ENCODE results near the gene HAPLN3. TPM values are rescaled to one million over a fixed set of nuclear protein-coding genes. Genes with fewer than 3 reads are reported as not detected.

The HAPLN3 gene
- total and polyA plus RNA-seq, 10 of the 15 experiments (the other 5 are each of a cell fraction or from before 2014, with no cell fraction given) = 0.20 to 5.0 (median 1.4) TPM; not detected in 1

DNA sequence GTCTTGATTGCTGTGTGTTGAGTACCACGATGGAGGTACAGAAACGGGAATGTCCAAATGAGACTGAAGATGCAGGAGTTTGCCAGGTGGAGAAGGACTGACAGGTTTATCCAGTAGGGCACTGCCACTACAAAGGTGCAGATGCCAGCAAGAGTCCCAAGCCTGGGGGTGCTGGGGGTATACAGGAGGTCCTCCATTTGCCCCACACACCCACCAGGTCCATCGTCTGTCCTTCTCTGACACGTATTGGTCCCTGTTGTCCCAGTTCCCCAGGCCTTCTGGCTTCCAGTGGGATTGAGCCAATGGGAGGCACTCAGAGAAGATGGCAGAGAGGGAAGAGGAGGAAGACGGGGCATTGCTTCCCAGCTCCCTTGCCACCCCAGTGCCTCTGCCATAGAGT is 6.6 kb downstream of the HAPLN3 start (continued):
- no peak for TF ChIP-seq E4F1 (IDR thresholded peaks at IDR 0.05; ENCODE audit: borderline replicate concordance, partially characterized antibody)
- TF ChIP-seq MXI1 (IDR thresholded peaks at IDR 0.05; ENCODE audit: low read depth, low read length) = no peak
- no peak for TF ChIP-seq JUND (IDR thresholded peaks at IDR 0.05; ENCODE audit: low read depth, low read length)

DNA sequence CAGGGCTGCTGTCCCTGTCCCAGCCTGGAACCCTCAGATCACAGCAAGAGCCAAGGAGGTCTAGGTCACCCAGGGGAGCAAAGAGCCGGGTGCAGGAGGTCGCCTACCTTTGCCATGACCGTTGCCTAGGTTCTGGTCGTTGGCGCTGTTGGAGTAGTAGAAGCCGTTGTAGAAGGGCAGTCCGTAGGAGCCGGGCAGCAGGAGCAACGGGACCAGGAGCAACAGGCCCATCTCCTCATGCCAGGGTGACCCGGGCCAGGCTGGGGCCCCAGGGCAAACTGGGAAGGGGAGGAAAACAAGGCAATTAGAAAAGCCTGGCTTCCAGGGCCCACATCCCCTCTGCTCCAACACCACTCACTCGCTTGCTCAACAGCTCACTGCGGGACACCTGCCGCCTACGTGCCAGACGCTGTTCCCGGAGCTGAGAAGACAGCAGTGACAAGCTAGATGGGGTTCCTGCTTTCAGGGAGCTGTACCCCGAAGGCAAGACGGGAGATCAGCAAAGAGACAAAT is 8.2 kb downstream of the HAPLN3 start:
- Histone ChIP-seq H3K9me3 (replicated peaks; ENCODE audit: control insufficient read depth, insufficient read depth, low read length) (no peaks in the 10 kb centered on the region), H3K4me2 (ENCODE audit: control insufficient read depth, insufficient read depth) (no peak overlapping the region), H2AFZ (ENCODE audit: control insufficient read depth, low read depth, low read length) (no peak overlapping the region), H3K27me3 (replicated peaks in 1 of 2; ENCODE audit: control insufficient read depth in 2 of 2, insufficient read depth in 2 of 2, low read length in 1 of 2) (no peaks in the 10 kb centered on the region), H3K27ac (ENCODE audit: control insufficient read depth, insufficient read depth) (no peak overlapping the region), H3K36me3 (ENCODE audit: control insufficient read depth in 2 of 2, insufficient read depth in 2 of 2, low read length in 1 of 2) (no peaks in the 10 kb centered on the region), H3K4me3 (no peak overlapping the region), H3K79me2 (ENCODE audit: control insufficient read depth, insufficient read depth, low read length) (no peaks in the 10 kb centered on the region), H4K20me1 (ENCODE audit: control insufficient read depth, insufficient read depth) (no peaks in the 10 kb centered on the region), H3K9ac (ENCODE audit: control insufficient read depth, insufficient read depth, low read length) (no peak overlapping the region), H3K4me1 (ENCODE audit: control insufficient read depth, insufficient read depth, low read length) (no peaks in the 10 kb centered on the region)
- in situ Hi-C loops (cut with MboI) = no loop called here
- 53% methylated on average over 18 of the region's 18 CpGs for WGBS (ENCODE audit: insufficient coverage, insufficient replicate concordance, low lambda C conversion rate, missing lambda C conversion rate)
- FAIRE-seq (no peak), DNase-seq (ENCODE audit: low read depth, low spot score) (no peak), ATAC-seq (no peak)
- ChIA-PET SMC1A (ENCODE audit: uncharacterized antibody, unreplicated experiment) (no interaction called here), RAD21 (ENCODE audit: unreplicated experiment) (no interaction called here), POLR2A (no interaction called here), CTCF (no interaction called here)
- no TSS peak for BruUV-seq (replicated peaks)
- intact Hi-C loops (cut with micrococcal nuclease; ENCODE audit: unreplicated experiment) = no loop called here
- TF ChIP-seq MAX (IDR thresholded peaks at IDR 0.05; ENCODE audit: low read depth, low read length) = no peak
- TF ChIP-seq, protein P1, sequence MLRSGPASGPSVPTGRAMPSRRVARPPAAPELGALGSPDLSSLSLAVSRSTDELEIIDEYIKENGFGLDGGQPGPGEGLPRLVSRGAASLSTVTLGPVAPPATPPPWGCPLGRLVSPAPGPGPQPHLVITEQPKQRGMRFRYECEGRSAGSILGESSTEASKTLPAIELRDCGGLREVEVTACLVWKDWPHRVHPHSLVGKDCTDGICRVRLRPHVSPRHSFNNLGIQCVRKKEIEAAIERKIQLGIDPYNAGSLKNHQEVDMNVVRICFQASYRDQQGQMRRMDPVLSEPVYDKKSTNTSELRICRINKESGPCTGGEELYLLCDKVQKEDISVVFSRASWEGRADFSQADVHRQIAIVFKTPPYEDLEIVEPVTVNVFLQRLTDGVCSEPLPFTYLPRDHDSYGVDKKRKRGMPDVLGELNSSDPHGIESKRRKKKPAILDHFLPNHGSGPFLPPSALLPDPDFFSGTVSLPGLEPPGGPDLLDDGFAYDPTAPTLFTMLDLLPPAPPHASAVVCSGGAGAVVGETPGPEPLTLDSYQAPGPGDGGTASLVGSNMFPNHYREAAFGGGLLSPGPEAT (IDR thresholded peaks at IDR 0.05; ENCODE audit: low read depth) = no peak
- no peak for TF ChIP-seq WRNIP1 (IDR thresholded peaks at IDR 0.05; ENCODE audit: borderline replicate concordance, low read depth, low read length)
- no peak for TF ChIP-seq E4F1 (IDR thresholded peaks at IDR 0.05; ENCODE audit: borderline replicate concordance, partially characterized antibody)
- no peak for TF ChIP-seq CHD1 (IDR thresholded peaks at IDR 0.05; ENCODE audit: low read depth, low read length)
- no peak for TF ChIP-seq CBFB (IDR thresholded peaks at IDR 0.05; ENCODE audit: low read depth)
- TF ChIP-seq, protein P2, sequence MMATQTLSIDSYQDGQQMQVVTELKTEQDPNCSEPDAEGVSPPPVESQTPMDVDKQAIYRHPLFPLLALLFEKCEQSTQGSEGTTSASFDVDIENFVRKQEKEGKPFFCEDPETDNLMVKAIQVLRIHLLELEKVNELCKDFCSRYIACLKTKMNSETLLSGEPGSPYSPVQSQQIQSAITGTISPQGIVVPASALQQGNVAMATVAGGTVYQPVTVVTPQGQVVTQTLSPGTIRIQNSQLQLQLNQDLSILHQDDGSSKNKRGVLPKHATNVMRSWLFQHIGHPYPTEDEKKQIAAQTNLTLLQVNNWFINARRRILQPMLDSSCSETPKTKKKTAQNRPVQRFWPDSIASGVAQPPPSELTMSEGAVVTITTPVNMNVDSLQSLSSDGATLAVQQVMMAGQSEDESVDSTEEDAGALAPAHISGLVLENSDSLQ (IDR thresholded peaks at IDR 0.05) = no peak
- no peak for TF ChIP-seq USF1 (IDR thresholded peaks at IDR 0.05; ENCODE audit: borderline replicate concordance, extremely low read length, insufficient read depth, low read depth, low read length)
